ENCODE data around the gene EPM2A.
"Not testable (repeated sequence)": the region's sequence is repeated elsewhere in the genome, so short reads cannot be mapped to it uniquely, and the experiment has no call there.

Gene EPM2A

GRCh38 chr6:145735356-145736165, at the start of gene EPM2A:
Gene EPM2A, minus strand, starts transcription at chr6:145735520. Its CDS starts 22 bp downstream, at chr6:145735498.
- DNase-seq (ENCODE audit: low read depth): peak; percentile 8

- DNase-seq (ENCODE audit: low read depth): no peak
Measured at GRCh38 chr6:145784683-145785082, 49.4 kb upstream of the EPM2A start.

GRCh38 chr6:145783796-145784195, 48.5 kb upstream of the EPM2A start:
- no peak for DNase-seq (ENCODE audit: low read depth)

- no peak for DNase-seq (ENCODE audit: low read depth)
Measured at GRCh38 chr6:145772846-145773245, 37.5 kb upstream of the EPM2A start.

- DNase-seq (ENCODE audit: low read depth): no peak
Measured at GRCh38 chr6:145765449-145765848, 30.1 kb upstream of the EPM2A start.

GRCh38 chr6:145763742-145764141, 28.4 kb upstream of the EPM2A start:
- DNase-seq (ENCODE audit: low read depth): no peak

- DNase-seq (ENCODE audit: low read depth): no peak
Measured at GRCh38 chr6:145761584-145761983, 26.3 kb upstream of the EPM2A start.

- DNase-seq (ENCODE audit: low read depth): no peak
Measured at GRCh38 chr6:145758113-145758512, 22.8 kb upstream of the EPM2A start.

GRCh38 chr6:145756170-145756662, 20.9 kb upstream of the EPM2A start:
- no peak for DNase-seq (ENCODE audit: low read depth)

GRCh38 chr6:145755682-145756081, 20.4 kb upstream of the EPM2A start:
- no peak for DNase-seq (ENCODE audit: low read depth)

GRCh38 chr6:145752638-145753037, 17.3 kb upstream of the EPM2A start:
- DNase-seq (ENCODE audit: low read depth): no peak

GRCh38 chr6:145749632-145750031, 14.3 kb upstream of the EPM2A start:
- no peak for DNase-seq (ENCODE audit: low read depth)

- no peak for DNase-seq (ENCODE audit: low read depth)
Measured at GRCh38 chr6:145745861-145746260, 10.5 kb upstream of the EPM2A start.

- no peak for DNase-seq (ENCODE audit: low read depth)
Measured at GRCh38 chr6:145744619-145745018, 9.3 kb upstream of the EPM2A start.

GRCh38 chr6:145743332-145743731, 8.0 kb upstream of the EPM2A start:
- DNase-seq (ENCODE audit: low read depth): no peak

- not testable (repeated sequence) for DNase-seq (ENCODE audit: low read depth)
Measured at GRCh38 chr6:145742472-145742871, 7.2 kb upstream of the EPM2A start.

- not testable (repeated sequence) for DNase-seq (ENCODE audit: low read depth)
Measured at GRCh38 chr6:145739685-145740084, 4.4 kb upstream of the EPM2A start.

GRCh38 chr6:145738265-145738664, 2.9 kb upstream of the EPM2A start:
- no peak for DNase-seq (ENCODE audit: low read depth)

GRCh38 chr6:145736661-145737144, 1.4 kb upstream of the EPM2A start:
- DNase-seq (ENCODE audit: low read depth): no peak

- peak; percentile 38 for DNase-seq (ENCODE audit: low read depth)
Measured at GRCh38 chr6:145734486-145735355, 599 bp downstream of the EPM2A start.

GRCh38 chr6:145733810-145734209, 1.5 kb downstream of the EPM2A start:
- DNase-seq (ENCODE audit: low read depth): no peak

GRCh38 chr6:145733207-145733606, 2.1 kb downstream of the EPM2A start:
- DNase-seq (ENCODE audit: low read depth): no peak

- no peak for DNase-seq (ENCODE audit: low read depth)
Measured at GRCh38 chr6:145731447-145731846, 3.9 kb downstream of the EPM2A start.
